HT1080 (cell line): ENCODE data around the gene GPC5. TPM values are rescaled to one million over a fixed set of nuclear protein-coding genes. Genes with fewer than 3 reads are reported as not detected.

Experiments used
- small RNA-seq: library from RNA; depleted of rRNA; stranded (forward); fragments of <200 nt; gene quantifications from one replicate; pipeline ENCODE3, GENCODE V24; 2014
- total RNA-seq: library from RNA; depleted of rRNA; stranded (reverse); fragments of >200 nt; shearing (Covaris generic); gene quantifications from 2 replicates; pipeline ENCODE4 v1.2.3, GENCODE V29; 2014; rRNA removed

Gene GPC5
- total RNA-seq, 1 experiment from 2014 or later, result 0.14 TPM

Small RNA genes lying within 50 kb of the gene (small RNA-seq; reads per million reads assigned to genes)
- not detected for gene AL356737.1
- not detected for gene FABP5P4
- not detected for gene MIR548AS
- not detected for gene RNU4ATAC3P

Other genes starting within 250 kb of the GPC5 start
- 7.2 and 8.7 TPM in 2 replicates for gene MIR17HG, start 50.9 kb upstream of the GPC5 start, total RNA-seq